Measurements from ENCODE around the gene ABCA6. TPM values are rescaled to one million over a fixed set of nuclear protein-coding genes. Genes with fewer than 3 reads are reported as not detected.
A peak's percentile ranks its signal among the peaks of the same experiment; 100 is the strongest.

The ABCA6 gene
- total RNA-seq, 1 donor from 2014 or later, result 32.0 TPM

GRCh38 chr17:69144331-69145255 lies 2.9 kb upstream of the ABCA6 start:
- Histone ChIP-seq H3K27ac (no peak overlapping the region), H3K4me3 (no peak overlapping the region), H3K9me3 (no peaks in the 10 kb centered on the region), H3K4me1 (no peaks in the 10 kb centered on the region), H3K27me3 (ENCODE audit: low read depth) (no peaks in the 10 kb centered on the region), H3K36me3 (no peaks in the 10 kb centered on the region)
- no peak for ATAC-seq
- intact Hi-C loops (cut with DNase I), result no loop called here
- no peak for TF ChIP-seq CTCF (IDR thresholded peaks at IDR 0.05)
- DNase-seq, result no peak

- ATAC-seq, result no peak
Measured at GRCh38 chr17:69143683-69144231, 2.1 kb upstream of the ABCA6 start.

GRCh38 chr17:69143151-69143550 lies 1.5 kb upstream of the ABCA6 start:
- no peak for TF ChIP-seq CTCF (IDR thresholded peaks at IDR 0.05)
- no peaks in the 10 kb centered on the region for H3K36me3 ChIP-seq
- intact Hi-C loops (cut with DNase I), result no loop called here
- peak overlapping the region; percentile 34 for H3K27ac ChIP-seq
- no peaks in the 10 kb centered on the region for H3K4me1 ChIP-seq
- no peak for DNase-seq
- ATAC-seq, result no peak
- H3K27me3 ChIP-seq (ENCODE audit: low read depth), result no peaks in the 10 kb centered on the region
- no peak overlapping the region for H3K4me3 ChIP-seq
- H3K9me3 ChIP-seq, result no peaks in the 10 kb centered on the region

More at GRCh38 chr17:69143683-69144231, 2.1 kb upstream of the ABCA6 start:
- Histone ChIP-seq H3K27me3 (ENCODE audit: low read depth) (no peaks in the 10 kb centered on the region), H3K9me3 (no peaks in the 10 kb centered on the region), H3K4me3 (no peak overlapping the region), H3K4me1 (no peaks in the 10 kb centered on the region), H3K27ac (peak overlapping the region; percentile 34), H3K36me3 (no peaks in the 10 kb centered on the region)
- no peak for DNase-seq
- intact Hi-C loops (cut with DNase I), result no loop called here
- TF ChIP-seq CTCF (IDR thresholded peaks at IDR 0.05), result no peak

- intact Hi-C loops (cut with DNase I), result no loop called here
- no peak for TF ChIP-seq CTCF (IDR thresholded peaks at IDR 0.05)
- Histone ChIP-seq H3K4me1 (no peaks in the 10 kb centered on the region), H3K36me3 (no peaks in the 10 kb centered on the region), H3K27me3 (ENCODE audit: low read depth) (no peaks in the 10 kb centered on the region), H3K4me3 (peak overlapping the region; percentile 36), H3K9me3 (no peaks in the 10 kb centered on the region), H3K27ac (peak overlapping the region; percentile 32)
- DNase-seq, result no peak
- peak in 1 of 2 donors; percentile 19 for ATAC-seq
Measured at GRCh38 chr17:69142175-69142802, 594 bp upstream of the ABCA6 start.

GRCh38 chr17:69134112-69134511 lies 7.6 kb downstream of the ABCA6 start:
- no peaks in the 10 kb centered on the region for H3K27me3 ChIP-seq (ENCODE audit: low read depth)
- no peak overlapping the region for H3K4me3 ChIP-seq
- ATAC-seq (no peak), DNase-seq (no peak)
- intact Hi-C loops (cut with DNase I), result no loop called here
- no peak for TF ChIP-seq CTCF (IDR thresholded peaks at IDR 0.05)
- no peaks in the 10 kb centered on the region for H3K9me3 ChIP-seq
- no peaks in the 10 kb centered on the region for H3K4me1 ChIP-seq
- no peak overlapping the region for H3K27ac ChIP-seq
- peaks cover 11% of the 10 kb centered on the region for H3K36me3 ChIP-seq
